SK-N-SH treated with all-trans-retinoic acid at 6 μM for 48 hours (cell line): Measurements from ENCODE around the gene DNAH9.

Experiments used
- ESRRG ChIP-seq: fragments of 250-450 bp; sonication (Bioruptor Pico); IDR thresholded peaks from 2 replicates; pipeline ENCODE4 v1.6.1; 2021; ENCODE audit warnings: mild to moderate bottlenecking
- ISL1 ChIP-seq: fragments of 250-450 bp; sonication (Bioruptor Pico); IDR thresholded peaks from 2 replicates; pipeline ENCODE4 v2.1.2; 2022; ENCODE audit warnings: mild to moderate bottlenecking, moderate library complexity
- OSR1 ChIP-seq: fragments of 250-450 bp; sonication (Bioruptor Pico); IDR thresholded peaks from 2 replicates; pipeline ENCODE4 v1.8.0; 2022; ENCODE audit warnings: moderate library complexity, mild to moderate bottlenecking, inconsistent platforms
- PPARA ChIP-seq: fragments of 250-450 bp; sonication (Bioruptor Pico); IDR thresholded peaks from 2 replicates; pipeline ENCODE4 v1.5.0; 2020; ENCODE audit warnings: mild to moderate bottlenecking, borderline replicate concordance
- RARB ChIP-seq: fragments of 250-450 bp; sonication (Bioruptor Pico); IDR thresholded peaks from 2 replicates; pipeline ENCODE4 v1.8.0; 2021; ENCODE audit warnings: mild to moderate bottlenecking, moderate library complexity
- SNAI2 ChIP-seq: fragments of 250-450 bp; sonication (Bioruptor Pico); IDR thresholded peaks from 2 replicates; pipeline ENCODE4 v1.5.0; 2020; ENCODE audit warnings: mild to moderate bottlenecking, moderate library complexity
- TOX ChIP-seq: fragments of 250-450 bp; sonication (Bioruptor Pico); IDR thresholded peaks from 2 replicates; pipeline ENCODE4 v1.8.0; 2021; ENCODE audit warnings: mild to moderate bottlenecking, moderate library complexity, borderline replicate concordance
- ZC3H10 ChIP-seq: fragments of 250-450 bp; sonication (Bioruptor Pico); IDR thresholded peaks from 2 replicates; pipeline ENCODE4 v1.5.1; 2021; ENCODE audit warnings: mild to moderate bottlenecking, moderate library complexity
- ZFP3 ChIP-seq: fragments of 250-450 bp; sonication (Bioruptor Pico); IDR thresholded peaks from 2 replicates; pipeline ENCODE4 v1.5.0; 2020; ENCODE audit warnings: mild to moderate bottlenecking, moderate library complexity
- ZFP30 ChIP-seq: fragments of 450-650 bp; formaldehyde crosslinking; IDR thresholded peaks from 2 replicates; pipeline ENCODE4 v1.5.0; 2022; ENCODE audit warnings: mild to moderate bottlenecking, moderate library complexity
- TF ChIP-seq, protein P1 (sequence below): fragments of 250-450 bp; sonication (Bioruptor Pico); IDR thresholded peaks from 2 replicates; pipeline ENCODE4 v1.5.1; 2021; ENCODE audit warnings: mild to moderate bottlenecking, moderate library complexity
- TF ChIP-seq, protein P2 (sequence below): fragments of 250-450 bp; sonication (Bioruptor Pico); IDR thresholded peaks from 2 replicates; pipeline ENCODE4 v1.8.0; 2020; ENCODE audit warnings: mild to moderate bottlenecking, moderate library complexity, borderline replicate concordance
- TF ChIP-seq, protein P3 (sequence below): fragments of 250-450 bp; sonication (Bioruptor Pico); IDR thresholded peaks from 2 replicates; pipeline ENCODE4 v1.5.1; 2020; ENCODE audit warnings: low read depth, mild to moderate bottlenecking, moderate library complexity
- TF ChIP-seq, protein P4 (sequence below): fragments of 250-450 bp; sonication (Bioruptor Pico); IDR thresholded peaks from 2 replicates; pipeline ENCODE4 v1.5.0; 2020; ENCODE audit warnings: mild to moderate bottlenecking, moderate library complexity

DNA sequence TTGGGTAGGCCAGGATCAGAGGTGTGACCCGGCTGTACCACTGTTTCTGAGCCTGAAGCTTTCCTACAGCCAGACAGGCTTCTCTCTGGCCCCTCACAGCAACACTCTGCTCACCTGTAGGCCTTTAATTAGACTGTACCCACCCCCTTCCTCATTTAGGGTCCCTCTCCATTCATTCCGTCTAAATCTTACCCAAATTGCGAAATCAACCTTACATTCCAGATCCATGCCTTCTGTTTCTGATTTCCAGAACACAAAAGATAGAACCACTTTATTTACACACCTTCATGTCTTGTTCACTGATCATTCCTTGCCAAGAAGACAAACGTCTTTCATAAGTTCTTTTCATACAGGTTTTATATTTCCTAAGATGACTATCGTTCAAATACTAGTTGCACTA lies 238.2 kb downstream of the DNAH9 start:
- no peak for TF ChIP-seq ISL1 (CRISPR knock-in tag)
- no peak for TF ChIP-seq PPARA (CRISPR knock-in tag)
- TF ChIP-seq ZFP3 (CRISPR knock-in tag) = no peak
- no peak for TF ChIP-seq ZC3H10
- TF ChIP-seq, protein P1, sequence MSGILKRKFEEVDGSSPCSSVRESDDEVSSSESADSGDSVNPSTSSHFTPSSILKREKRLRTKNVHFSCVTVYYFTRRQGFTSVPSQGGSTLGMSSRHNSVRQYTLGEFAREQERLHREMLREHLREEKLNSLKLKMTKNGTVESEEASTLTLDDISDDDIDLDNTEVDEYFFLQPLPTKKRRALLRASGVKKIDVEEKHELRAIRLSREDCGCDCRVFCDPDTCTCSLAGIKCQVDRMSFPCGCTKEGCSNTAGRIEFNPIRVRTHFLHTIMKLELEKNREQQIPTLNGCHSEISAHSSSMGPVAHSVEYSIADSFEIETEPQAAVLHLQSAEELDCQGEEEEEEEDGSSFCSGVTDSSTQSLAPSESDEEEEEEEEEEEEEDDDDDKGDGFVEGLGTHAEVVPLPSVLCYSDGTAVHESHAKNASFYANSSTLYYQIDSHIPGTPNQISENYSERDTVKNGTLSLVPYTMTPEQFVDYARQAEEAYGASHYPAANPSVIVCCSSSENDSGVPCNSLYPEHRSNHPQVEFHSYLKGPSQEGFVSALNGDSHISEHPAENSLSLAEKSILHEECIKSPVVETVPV (CRISPR knock-in tag) = no peak
- TF ChIP-seq, protein P2, sequence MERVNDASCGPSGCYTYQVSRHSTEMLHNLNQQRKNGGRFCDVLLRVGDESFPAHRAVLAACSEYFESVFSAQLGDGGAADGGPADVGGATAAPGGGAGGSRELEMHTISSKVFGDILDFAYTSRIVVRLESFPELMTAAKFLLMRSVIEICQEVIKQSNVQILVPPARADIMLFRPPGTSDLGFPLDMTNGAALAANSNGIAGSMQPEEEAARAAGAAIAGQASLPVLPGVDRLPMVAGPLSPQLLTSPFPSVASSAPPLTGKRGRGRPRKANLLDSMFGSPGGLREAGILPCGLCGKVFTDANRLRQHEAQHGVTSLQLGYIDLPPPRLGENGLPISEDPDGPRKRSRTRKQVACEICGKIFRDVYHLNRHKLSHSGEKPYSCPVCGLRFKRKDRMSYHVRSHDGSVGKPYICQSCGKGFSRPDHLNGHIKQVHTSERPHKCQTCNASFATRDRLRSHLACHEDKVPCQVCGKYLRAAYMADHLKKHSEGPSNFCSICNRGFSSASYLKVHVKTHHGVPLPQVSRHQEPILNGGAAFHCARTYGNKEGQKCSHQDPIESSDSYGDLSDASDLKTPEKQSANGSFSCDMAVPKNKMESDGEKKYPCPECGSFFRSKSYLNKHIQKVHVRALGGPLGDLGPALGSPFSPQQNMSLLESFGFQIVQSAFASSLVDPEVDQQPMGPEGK (CRISPR knock-in tag) = no peak
- no peak for TF ChIP-seq RARB
- no peak for TF ChIP-seq OSR1 (CRISPR knock-in tag)
- TF ChIP-seq ZFP30 (CRISPR knock-in tag) = no peak
- TF ChIP-seq, protein P3, sequence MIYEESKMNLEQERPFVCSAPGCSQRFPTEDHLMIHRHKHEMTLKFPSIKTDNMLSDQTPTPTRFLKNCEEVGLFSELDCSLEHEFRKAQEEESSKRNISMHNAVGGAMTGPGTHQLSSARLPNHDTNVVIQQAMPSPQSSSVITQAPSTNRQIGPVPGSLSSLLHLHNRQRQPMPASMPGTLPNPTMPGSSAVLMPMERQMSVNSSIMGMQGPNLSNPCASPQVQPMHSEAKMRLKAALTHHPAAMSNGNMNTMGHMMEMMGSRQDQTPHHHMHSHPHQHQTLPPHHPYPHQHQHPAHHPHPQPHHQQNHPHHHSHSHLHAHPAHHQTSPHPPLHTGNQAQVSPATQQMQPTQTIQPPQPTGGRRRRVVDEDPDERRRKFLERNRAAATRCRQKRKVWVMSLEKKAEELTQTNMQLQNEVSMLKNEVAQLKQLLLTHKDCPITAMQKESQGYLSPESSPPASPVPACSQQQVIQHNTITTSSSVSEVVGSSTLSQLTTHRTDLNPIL (CRISPR knock-in tag) = no peak
- no peak for TF ChIP-seq ESRRG (CRISPR knock-in tag)
- no peak for TF ChIP-seq TOX (CRISPR knock-in tag)
- TF ChIP-seq, protein P4, sequence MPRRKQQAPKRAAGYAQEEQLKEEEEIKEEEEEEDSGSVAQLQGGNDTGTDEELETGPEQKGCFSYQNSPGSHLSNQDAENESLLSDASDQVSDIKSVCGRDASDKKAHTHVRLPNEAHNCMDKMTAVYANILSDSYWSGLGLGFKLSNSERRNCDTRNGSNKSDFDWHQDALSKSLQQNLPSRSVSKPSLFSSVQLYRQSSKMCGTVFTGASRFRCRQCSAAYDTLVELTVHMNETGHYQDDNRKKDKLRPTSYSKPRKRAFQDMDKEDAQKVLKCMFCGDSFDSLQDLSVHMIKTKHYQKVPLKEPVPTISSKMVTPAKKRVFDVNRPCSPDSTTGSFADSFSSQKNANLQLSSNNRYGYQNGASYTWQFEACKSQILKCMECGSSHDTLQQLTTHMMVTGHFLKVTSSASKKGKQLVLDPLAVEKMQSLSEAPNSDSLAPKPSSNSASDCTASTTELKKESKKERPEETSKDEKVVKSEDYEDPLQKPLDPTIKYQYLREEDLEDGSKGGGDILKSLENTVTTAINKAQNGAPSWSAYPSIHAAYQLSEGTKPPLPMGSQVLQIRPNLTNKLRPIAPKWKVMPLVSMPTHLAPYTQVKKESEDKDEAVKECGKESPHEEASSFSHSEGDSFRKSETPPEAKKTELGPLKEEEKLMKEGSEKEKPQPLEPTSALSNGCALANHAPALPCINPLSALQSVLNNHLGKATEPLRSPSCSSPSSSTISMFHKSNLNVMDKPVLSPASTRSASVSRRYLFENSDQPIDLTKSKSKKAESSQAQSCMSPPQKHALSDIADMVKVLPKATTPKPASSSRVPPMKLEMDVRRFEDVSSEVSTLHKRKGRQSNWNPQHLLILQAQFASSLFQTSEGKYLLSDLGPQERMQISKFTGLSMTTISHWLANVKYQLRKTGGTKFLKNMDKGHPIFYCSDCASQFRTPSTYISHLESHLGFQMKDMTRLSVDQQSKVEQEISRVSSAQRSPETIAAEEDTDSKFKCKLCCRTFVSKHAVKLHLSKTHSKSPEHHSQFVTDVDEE = no peak
- TF ChIP-seq SNAI2 (CRISPR knock-in tag) = no peak
